Muscle of arm (tissue), 12 donors: ENCODE measurements around the gene PAMR1. TPM values are rescaled to one million over a fixed set of nuclear protein-coding genes. Genes with fewer than 3 reads are reported as not detected.

Experiments
- DNase-seq: peaks from one replicate; pipeline ENCODE4 v3.0.0-alpha.2; 2013
- polyA plus RNA-seq, 12 donors: library from polyadenylated mRNA; unstranded; fragments of 120-200 nt; gene quantifications; one replicate each; pipeline ENCODE4 v1.2.1, GENCODE V29; 2013; ENCODE audit not compliant: insufficient read length in 12 of 12

PAMR1 gene
- polyA plus RNA-seq, 12 donors, result 10.6 to 35.4 (median 14.7) TPM; not detected in 1

DNA sequence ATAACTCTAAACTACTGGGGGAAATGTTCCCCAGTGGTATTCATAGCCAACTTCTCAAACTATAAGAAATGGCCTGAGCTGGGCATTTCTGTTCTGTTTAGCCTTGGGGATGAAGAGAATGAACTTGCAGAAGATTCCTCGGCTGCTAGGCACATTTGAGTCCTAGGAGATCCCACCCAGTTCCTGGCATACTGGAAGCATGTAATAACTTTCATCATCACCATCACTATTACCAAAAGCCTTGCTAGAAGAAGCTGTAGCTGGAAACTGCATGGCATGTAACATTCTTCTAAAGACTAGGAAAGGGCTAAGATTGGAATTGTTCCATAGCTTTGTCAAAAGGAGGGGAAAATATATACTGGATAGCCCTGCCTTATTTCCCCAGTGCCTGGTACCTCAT, 65.9 kb downstream of the PAMR1 start:
- no peak for DNase-seq

DNA sequence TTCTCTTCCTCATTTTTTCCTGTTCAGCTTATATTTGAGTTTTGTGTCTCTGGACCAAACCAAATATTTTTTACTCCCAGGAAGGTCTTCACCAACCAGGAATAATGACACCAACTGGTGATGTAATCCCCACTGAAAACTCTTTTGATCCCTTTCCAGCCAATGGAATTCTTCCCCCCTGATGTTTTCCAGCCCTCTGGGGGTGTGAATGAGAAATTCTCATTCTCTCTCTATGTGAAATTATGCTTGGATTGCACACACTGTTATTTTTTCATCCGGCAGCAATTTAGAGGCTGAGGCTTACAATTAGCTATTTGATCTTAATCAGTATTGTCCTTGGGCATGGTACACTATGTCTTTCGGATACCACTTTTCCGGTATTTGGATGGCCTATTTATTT, 66.6 kb downstream of the PAMR1 start:
- DNase-seq, result no peak

DNA sequence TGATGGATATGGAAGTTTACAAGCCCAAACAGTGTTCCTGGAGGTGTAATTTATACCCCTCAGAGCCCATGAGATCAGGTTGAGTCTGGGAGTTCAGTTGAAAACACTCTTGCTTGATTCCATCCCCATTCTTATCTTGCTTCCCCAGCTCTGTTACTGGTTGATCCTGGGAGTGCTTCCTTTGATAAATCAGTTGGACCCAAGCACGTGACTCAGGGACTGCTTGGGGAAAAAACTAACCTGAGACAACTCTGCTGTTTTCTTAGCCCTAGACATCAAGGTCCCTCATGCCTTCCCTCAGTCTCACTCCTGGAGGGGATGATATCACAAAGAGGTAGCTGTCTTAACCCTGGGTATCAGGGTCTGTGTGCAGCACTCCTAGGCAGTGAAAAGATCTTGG, 71.1 kb downstream of the PAMR1 start:
- no peak for DNase-seq

DNA sequence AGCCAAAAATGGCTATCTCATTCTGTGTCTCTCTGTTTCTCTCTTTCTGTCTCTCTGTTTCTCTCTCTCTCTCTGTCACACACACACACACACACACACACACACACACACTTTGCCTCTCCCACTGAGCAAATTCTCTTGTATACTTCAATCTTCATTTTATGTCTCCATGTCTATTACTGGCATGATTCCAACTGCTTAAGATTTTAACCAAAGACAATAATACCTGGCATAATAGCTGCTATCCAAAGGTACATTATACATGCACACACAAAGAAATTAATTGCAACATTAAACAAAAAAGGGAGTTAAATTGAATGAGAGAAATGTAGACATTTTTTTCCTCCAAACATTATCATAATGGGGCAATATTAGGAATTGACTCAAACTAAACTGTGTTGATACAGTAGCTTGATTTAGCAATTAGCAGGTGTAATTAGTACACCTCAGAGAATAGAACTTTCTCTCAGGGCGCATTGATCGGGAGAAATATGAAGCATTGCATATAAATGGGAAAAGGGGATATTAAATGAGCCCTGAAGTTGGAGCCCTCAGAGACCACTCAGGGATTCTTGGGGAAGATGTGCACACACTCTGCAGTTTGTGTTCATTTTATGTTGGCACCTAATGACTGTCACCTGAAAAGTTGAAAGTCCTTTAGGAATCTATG, 88.7 kb downstream of the PAMR1 start:
- no peak for DNase-seq

DNA sequence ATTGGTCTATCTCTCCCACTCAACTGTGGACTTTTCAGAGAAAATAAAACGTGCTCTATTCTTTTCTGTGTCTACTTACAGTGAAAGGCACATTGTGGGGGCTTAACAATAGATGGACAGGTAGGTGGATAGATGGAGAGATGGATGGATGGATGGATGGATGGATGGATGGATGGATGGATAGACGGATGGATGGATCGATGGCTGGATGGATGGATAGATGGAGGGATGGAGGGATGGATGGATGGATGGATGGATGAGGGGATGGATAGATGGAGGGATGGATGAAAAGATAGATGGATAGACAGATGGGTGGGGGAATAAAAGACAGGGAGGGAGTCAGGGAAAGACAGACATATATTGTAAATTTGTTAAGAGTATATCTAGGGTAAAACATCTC, 91.8 kb downstream of the PAMR1 start:
- DNase-seq, result no peak

DNA sequence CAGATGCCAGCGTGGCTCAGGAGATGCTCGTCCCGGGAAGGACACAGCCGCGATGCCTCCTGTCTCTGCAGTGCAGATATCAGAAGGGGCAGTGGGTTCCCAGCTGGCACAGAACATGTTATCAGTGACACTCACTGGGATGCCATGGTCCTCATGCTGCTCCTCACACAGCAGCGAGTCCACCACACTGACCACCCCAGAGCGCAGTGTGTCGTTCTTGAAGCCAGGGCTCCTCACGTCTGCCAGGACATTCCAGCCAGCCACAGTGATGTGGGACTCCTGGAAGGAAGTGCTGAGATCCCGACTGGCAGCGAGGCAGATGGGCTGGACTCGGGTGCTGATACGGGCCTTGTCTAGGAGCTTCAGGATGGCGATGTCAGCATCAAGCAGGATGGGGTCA, 93.0 kb downstream of the PAMR1 start:
- DNase-seq, result no peak

DNA sequence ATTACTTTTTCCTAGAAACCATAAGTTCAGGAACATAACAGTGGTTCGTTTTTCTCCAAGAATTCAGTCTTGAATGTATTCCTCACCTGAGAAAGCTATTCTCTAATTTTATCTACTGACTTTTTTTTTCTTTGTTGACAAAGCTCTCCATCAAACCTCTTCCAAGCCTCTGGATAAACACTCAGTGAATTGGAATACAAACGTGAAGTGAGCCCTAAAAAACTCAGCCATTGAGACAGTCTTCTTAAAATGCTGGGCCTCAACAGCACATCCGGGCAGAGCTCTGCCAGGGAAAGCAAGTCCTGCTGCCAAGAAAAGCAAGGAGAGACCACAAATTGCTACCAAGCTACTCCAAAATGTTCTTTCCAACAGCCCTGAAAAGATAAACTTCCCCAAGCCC, 98.3 kb downstream of the PAMR1 start:
- DNase-seq, result peak; percentile 52

DNA sequence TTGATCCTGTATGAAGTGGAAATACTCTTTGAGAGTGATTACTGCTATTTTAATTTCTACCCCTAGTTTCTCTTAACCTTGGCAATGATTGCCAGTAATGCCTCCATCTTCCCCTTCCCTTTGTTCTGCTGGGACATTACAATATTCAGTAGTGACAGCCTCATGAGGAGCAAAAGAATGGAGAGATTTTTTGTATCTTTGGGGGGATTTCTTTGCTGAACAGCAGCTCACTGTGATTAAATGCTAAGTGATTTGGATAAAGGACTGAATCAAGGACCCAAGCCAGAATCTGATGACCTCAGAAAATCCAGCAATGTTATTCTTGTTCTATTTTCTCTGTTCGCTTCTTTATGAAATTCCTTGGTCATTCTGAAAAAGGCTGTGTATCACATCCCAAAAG, 99.1 kb downstream of the PAMR1 start:
- no peak for DNase-seq

DNA sequence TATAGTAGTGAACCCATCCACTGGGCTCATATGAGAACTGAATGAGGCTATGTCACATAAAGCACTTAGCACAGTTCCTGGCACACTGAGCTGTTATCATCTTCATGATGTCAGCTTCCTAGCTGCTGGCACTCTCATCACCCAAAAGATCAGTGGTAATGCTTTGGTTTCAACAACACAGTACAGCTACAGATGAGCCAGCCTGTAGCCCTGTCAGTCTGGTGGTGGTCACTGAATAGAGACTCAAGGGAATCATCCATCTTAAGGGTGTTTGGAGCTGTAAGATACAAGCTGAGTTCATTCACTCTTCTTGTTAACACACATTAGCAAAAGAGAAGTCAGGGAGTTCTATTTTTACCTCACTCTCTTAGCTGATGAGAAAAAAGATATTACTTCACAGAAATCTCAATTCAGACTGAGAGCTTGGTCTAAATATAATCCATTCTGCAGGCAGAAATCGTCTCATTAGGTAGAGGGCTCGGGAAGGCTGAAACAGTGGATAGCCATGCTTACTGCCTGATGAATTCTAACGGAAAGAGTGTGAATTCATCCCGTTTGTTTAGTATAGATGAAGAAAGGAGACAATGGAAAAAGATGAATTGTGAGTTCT, 99.7 kb downstream of the PAMR1 start:
- DNase-seq, result no peak

DNA sequence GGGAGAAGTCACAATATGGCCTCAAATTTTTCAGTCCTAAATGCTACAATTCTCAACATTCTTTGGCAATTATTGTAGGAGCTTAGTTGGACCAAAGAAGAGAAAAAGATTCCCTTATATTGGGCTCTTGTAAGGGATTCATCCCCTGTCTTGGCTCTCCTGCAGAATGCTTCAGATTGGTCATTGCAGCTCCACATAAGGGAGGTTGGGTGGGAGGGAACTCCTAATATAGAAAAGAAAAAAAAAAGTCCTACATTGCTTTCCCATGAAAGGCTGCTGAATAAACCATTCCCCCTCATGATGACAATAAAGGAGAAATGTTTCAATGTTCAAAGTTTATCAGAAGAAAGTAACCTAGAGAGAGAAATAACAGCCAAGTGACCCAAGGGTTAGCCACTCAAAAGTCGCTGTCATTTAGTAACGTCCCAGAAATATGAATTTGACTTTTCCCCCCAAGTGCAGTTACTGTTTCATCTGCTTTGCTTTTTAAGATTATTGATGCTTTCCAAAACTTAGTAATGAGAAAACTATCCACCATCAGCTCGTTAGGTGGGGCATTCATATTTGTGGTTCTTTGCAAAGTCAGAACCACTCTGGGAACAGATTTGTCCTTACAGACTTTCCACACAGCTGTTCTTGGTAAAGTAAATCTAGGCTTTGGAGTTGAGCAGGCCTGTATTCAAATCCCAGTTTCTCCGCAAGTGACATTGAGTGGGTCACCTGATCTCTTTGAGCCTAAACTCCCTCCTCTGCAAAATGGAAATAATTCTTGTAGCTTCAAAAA, 101.1 kb downstream of the PAMR1 start:
- no peak for DNase-seq

DNA sequence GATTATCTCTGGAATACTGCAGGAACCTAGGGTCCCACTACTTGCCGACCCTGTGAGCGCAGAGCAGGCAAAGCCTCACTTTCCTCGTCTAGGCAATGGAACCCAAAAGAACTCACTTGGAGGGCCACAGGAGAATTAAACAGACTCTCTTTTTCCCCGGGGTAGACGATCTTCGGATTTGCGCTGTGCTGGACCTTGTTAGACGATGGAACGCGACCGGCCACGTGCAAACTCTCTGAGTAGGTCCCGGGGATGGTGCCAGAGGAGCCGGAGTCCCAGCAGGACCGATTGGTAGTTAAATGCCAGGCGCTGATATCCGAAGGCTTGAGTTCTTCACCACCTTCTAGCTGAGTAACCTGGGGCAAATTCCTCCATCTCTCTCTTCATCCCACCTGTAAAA, 105.0 kb downstream of the PAMR1 start:
- no peak for DNase-seq

DNA sequence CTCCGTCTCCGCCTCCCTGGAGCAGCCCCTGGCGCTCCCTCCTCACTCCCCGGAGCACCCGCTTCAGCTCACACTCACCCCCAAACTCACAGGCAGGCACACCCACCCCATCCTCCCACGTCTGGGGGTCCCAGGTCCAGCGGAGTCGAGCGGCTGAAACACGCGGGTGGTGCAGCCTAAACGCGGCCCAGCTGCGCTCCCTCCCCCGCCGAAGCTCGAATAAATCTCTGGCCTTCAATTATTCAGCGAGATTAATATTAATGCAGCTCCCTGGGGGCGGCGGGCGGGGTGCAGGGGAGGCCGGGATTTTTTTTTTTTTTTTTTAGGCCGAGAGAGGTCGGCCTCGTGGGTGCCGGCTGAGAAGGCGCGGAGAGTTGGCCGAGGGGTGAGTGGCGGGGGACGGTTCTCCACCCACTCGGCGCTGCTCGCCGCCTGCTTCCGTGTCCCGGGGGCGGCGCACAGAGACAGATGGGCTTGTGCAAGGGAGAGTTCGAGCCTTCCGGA, 105.5 kb downstream of the PAMR1 start:
- no peak for DNase-seq

DNA sequence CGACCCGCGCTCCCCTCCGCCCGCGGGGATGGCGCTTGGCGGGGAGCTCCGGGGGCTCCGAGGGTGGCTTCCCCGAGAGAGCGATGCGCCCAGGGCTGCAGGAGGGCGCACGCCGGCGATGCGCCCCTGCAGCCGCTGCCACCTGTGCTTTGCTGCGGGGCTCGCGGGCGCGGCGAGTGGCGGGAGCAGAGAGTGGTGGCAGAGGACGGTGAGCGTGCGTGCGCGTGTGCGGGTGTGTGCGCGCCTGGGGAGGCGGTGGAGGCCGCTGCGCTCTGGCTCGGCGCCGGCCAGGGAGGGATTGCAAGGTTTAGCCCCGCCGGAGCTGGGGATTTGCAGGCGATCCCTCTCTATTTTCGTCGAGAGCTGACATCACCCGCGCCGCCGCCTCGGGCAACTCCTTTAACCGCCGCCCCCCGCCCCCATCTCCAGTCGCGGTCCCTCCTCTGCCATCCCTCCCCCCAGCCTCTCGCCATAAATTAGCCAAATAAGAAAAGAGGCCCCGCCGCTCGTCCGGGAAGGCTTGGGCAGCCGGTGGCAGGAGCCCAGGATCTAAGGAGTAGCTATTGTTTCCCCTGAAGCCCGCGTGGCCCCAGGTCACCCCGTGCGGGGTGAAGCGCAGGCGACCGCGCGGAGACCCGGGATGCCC, 106.1 kb downstream of the PAMR1 start, which contains the start of gene SLC1A2:
TSS of gene SLC1A2 (minus strand) at position 375 of the 646 bp plus-strand sequence. CDS start 592 bp downstream, outside the sequence.
- DNase-seq, result no peak

DNA sequence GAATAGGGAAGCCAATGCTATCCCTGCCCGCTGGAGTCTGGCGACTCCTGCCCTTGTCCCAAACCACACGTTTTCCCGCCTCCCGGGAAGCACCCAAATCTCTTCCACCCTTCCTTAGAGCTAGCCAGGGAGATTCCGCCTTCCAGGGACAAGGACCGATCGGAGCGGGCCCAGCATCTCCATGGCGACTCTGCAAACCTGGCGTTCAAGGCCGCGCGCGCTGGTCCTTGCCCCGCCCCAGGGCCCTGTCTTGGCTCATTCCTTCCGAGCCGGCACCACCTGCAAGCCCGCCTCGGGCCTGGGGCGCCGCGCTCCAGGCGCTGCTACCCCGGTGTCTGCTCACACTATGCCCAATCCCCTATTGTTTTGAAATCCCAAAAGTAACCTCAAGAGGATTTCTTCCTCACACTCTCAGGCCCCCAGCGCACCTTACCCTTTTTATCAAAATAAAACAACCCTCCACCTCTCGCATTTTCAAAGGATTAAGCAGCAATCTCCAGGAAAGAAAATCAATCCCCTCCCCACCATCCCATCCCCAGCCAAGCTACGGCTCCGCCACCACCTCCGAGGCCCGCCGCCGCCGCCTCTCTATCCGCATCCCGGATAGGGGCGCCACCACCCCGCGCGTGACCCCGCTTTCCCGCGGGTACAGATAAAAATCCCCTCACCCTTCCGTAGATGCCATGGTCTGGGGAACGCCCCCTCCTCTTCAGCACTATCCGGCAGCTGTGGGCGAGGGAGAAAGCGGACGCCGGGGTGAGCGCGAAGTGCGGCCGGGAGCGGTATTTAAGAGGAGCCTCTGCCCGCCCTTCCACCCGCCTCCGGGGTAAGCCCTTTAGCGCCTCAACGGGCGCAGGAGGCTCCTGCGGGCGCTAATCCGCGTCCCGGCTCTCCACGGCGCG, 106.9 kb downstream of the PAMR1 start:
- no peak for DNase-seq

DNA sequence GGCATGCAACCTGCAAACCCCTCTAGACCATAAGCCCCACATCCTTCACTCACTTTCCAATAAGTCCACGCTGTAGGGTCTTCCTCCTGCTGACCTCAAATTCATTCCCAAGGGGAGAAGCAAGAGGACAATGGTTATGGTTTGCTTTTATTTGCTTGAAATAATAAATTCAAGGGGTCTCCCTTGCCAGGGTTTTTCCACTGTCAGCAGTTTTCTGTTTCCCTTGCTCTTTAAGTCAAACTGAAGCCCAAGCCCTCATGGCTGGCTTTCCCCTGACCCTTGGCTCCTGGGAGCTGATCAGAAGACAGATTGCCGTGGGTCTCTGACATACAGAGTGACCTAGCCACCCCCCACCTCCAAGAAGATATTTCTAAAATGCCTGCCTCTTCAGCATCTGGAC, 109.9 kb downstream of the PAMR1 start:
- DNase-seq, result no peak

DNA sequence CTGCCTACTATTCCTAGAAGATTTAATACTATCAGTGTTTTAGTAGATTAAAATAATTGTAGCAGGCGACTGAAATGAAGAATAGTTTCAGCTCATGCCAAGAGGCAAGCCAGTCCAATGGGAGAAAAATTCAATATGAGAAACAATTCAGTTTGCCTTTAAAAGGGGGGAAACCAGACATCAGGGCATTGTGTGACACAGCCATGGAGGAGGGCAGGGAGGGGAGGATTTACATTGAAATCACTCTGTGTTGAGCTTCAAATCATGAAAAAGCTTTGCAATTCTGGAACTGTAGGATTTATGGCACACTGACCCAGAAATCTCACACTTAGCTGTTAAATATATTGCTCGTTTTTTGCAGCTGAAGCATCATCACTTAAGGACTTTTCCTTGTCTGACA, 110.6 kb downstream of the PAMR1 start:
- no peak for DNase-seq

DNA sequence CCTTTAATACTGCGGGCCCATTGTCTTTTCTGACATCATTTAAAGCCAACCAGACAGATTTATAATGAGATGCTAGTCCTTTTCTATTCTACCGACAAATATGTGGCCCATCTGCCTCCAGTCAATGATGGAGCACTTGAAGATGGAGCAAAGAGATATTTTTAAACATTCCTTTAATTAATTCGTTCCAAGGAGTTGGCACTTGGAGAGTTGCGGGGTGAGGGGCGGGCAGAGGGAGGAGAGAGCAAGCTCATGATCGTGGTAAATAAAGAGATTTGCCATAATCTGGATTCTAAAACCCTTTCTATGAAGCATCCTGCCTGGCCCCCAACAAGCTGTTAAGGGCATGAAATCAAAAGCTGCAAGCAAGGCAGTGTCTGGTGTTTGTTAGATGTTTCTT, 111.1 kb downstream of the PAMR1 start:
- DNase-seq, result no peak

DNA sequence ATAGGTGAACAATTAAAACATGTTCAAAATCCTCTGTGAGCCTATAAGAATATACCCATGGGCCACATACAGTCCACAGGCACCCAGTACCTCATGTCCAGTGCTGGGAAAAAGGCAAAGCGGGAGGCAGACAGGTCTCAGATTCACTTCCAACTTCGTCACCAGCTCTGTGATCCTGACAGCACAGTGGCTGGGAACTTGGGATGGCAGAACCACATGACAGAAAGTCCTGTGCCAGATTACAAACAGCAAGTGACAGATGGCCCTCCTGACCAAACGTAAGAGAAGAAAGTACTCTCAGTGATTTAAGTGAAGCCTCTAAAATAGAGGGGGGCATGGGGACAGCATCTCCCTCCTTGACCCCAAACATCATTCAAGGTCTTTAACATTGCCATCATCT, 111.8 kb downstream of the PAMR1 start:
- no peak for DNase-seq

DNA sequence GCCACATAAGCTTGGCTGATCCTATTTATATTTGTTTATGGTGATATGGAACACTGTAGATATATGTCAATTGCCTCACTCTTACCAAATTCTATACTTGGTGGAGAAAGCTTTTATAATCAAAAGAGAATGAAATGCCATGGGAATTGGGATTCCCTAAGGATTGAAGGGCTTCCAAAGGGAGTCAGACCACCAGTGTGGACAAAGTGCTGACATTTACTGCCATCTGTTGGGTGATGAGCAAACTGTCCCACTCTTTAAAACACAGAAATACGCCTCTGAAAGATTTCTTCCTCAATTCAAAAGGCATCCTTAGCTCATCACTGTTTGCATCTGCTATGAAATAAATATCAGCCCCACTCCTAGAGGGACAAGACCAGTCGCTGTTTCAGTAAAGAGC, 113.1 kb downstream of the PAMR1 start:
- DNase-seq, result no peak

DNA sequence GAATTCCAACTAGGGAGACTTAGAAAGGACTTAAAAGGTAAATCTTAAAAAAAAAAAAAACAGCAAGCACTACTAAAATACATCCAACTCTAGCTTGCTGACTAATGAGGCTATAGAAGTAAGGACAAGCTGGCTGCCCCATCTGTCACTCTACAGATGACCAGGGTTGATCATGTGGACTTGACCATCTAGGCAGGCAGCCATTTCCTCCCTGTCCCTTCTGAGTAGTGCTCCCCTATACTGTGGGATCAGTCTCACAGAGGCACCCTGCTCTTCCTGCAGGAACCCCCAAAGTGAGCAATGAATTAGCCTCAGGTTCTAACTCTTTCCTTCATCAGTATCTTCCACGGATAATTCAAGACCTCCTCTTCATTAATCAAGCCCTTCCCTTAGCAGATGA, 118.4 kb downstream of the PAMR1 start:
- DNase-seq, result no peak

DNA sequence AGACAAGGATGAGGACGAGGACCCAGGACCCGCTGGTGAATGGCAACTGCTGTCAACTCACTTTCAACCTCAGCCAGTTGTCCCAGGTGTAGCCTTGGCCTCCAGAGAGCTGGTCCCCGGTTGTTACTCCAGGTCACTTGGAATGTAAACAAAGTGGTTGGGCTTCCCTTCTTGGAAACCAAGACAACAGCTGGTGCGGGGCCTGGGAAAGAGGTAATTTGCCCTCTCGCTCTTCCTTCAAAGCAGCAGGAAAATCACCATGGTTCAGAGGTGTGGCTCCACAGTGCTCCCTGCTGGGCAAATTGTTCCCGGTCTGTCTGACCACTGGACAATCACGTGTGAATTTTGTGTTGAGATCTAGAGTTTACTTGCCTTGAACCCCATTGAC, 121.0 kb downstream of the PAMR1 start:
- DNase-seq, result no peak
